ENCODE measurements around the gene HDAC4.

DNA sequence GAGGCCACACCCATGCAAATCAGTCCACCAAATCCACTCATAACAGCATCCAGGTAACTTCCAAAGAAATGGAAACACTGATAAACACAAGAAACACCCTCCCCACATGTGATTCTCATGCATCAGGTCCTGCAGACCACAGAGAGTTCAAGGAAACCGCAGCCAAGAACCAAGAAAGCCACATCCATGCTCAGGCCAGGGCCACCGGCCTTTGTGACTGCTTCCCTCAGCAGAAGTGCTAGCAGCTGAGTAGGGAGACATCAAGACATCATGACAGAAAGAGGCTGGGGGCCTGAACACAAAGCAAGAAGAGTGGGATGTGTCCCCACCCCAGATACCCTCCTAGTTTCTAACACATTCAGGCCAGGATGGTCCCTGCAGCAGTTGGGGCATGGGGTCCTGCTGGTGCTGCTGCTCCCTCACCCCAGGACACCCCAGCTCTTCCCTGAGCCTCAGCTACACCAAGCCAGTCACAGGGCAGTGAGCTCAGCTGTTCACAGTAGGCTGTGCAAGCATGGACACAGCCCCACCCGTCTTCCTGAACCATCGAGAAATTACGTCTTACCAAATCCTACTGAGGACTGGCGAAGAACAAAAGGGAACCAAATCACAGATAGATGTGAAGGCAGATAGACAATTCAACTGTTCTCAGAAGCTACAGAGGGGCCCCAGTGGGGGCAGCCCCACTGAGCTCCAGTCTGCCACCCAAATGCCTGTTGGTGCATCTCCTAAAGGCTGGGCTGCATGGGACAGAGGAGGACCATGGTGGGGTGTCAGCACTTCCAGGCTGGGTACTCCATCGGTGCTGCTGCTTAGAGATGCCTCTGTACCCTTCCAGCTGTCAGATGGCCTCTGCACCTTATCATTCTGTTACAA, 60.9 kb downstream of the HDAC4 start:
- no peak for TF ChIP-seq SP1 (IDR thresholded peaks at IDR 0.05)
- TF ChIP-seq TARDBP (IDR thresholded peaks at IDR 0.05): no peak
- TF ChIP-seq ZNF384 (IDR thresholded peaks at IDR 0.05): no peak
- no peak for TF ChIP-seq FOXK2 (IDR thresholded peaks at IDR 0.05)
- no peak for TF ChIP-seq ELF4 (IDR thresholded peaks at IDR 0.05)
- no peak for TF ChIP-seq HDGF (IDR thresholded peaks at IDR 0.05; ENCODE audit: borderline replicate concordance)
- TF ChIP-seq FOXA1 (IDR thresholded peaks at IDR 0.05): no peak
- TF ChIP-seq FOXM1 (IDR thresholded peaks at IDR 0.05; ENCODE audit: borderline replicate concordance): no peak
- no peak for TF ChIP-seq L3MBTL2 (conservative IDR thresholded peaks at IDR 0.05)

Measured in HEK293T (cell line).